Measurements from ENCODE around the gene MPHOSPH10.

- TF ChIP-seq CTCF (IDR thresholded peaks at IDR 0.05) (no peak), POLR2AphosphoS5 (IDR thresholded peaks at IDR 0.05) (no peak), POLR2A (IDR thresholded peaks at IDR 0.05) (no peak)
Observed at GRCh38 chr2:71143782-71144181, 13.3 kb downstream of the MPHOSPH10 start.

All from breast epithelium (tissue), 3 donors.